NT2/D1 (cell line): Measurements from ENCODE around the gene VRK3.

Source experiments
- SUZ12 ChIP-seq: IDR thresholded peaks from 2 replicates; pipeline ENCODE4 v1.6.1; 2011; ENCODE audit not compliant: insufficient read length, insufficient read depth; ENCODE audit errors: extremely low read depth
- YY1 ChIP-seq: IDR thresholded peaks from 2 replicates; pipeline ENCODE4 v1.6.1; 2011; ENCODE audit not compliant: insufficient read length, insufficient read depth
- ZNF274 ChIP-seq: IDR thresholded peaks from 2 replicates; pipeline ENCODE4 v1.6.1; 2011; ENCODE audit warnings: mild to moderate bottlenecking, low read depth, low read length

GRCh38 chr19:50025794-50026549 lies 800 bp upstream of the VRK3 start, which contains the start of gene ZNF473:
- TF ChIP-seq SUZ12 (no peak), ZNF274 (no peak), YY1 (no peak)
